GM18502 (cell line): ENCODE measurements around the gene TRMT44.
"Not testable (repeated sequence)": the region's sequence is repeated elsewhere in the genome, so short reads cannot be mapped to it uniquely, and the experiment has no call there.

Experiments
- ATAC-seq: cut with Tn5 transposase; IDR thresholded peaks from one replicate; pipeline ENCODE4 v1.9.1; 2021; ENCODE audit warnings: mild to moderate bottlenecking; ENCODE audit not compliant: unreplicated experiment, poor library complexity

TRMT44 gene

DNA sequence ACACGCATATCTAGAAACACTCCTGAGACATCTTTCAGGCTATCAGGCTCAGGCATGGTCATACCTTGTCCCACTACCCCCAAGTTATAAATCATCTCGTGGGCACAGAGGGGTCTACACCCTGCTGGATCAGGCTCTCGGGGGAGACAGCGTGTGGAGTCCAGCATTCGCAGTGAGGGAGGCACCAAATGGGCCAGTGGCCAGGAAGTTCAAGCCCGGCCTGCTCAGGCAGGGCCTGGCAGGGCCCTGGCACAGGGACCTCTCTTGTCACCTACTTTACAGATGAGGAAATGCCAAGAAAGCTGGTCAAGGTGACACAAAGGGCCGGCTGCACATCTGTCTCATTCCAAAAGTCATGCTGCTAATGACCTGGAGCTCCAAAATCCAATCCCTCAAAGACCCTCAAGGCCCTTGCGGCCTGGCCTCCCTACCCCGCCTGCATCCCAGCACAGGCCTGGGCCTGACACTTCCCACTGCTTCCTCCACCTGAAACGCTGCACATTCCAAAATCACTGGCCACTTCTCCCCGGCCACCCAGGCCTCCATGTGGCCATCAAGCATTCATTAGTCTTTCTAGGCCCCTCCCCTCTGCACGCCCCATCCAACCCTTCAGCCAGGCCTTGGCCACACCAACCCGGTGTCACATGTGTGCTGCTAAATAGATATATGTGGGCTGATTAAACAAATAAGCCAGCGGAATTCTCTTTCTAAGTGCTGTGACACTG lies 35.6 kb upstream of the TRMT44 start:
- ATAC-seq = no peak

DNA sequence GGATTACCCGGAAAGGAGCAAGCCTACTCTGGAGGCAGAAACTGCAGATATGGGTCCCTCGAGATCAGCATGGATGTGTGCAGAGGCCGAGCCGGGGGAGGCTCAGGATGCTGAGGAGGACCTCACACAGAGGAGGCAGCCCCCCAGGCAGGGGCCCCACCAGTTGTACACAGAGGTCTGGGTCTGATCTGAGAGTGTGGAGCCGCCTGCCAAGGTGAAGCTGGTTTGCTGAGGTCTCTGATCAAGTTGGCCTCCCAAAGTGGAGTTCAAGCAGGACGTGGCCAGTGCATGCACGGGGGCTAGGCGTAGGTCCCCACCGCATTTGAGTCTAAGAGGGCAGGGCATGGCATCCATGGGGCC lies 35.1 kb upstream of the TRMT44 start:
- ATAC-seq = no peak

- ATAC-seq = not testable (repeated sequence)
These were observed 33.7 kb upstream of the TRMT44 start for GRCh38 chr4:8406887-8407286.

DNA sequence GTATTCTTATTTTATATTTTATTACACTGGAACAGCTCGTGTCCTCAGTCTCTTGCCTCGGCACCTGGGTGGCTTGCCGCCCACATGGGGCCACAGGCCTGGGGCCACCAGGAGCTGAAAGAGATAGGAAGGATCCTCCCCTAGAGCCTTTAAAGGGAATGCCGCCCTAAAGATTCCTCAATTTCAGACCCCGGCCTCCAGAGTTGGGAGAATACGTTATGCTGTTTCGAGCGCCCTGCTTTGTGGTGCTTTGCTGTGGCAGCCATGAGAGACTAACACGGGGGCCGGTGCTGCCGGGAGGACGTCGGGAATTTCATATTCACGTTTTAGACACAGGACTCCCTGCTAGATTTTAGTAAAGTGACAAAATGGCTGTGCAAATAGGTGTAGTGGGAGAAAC lies 33.3 kb upstream of the TRMT44 start:
- ATAC-seq = no peak

DNA sequence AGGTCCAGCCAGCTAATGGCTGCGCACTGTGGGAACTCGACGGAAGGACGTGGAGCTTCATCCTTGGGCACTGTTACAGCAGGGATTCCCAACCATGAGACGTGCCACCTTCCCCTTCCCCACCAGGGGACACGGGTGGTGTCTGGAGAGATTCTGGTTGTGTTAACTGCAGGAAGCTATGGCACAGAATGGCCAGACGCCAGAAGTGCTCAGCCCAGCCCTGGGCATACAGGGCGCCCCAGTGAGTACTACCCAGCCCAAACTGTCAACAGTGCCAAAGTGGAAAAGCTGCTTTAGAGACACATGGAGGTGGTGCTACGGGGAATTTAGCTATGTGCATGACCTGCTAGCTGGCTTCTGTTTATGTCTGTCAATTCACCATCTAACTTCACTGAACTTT lies 32.8 kb upstream of the TRMT44 start:
- no peak for ATAC-seq

GRCh38 chr4:8409264-8410065 lies 31.1 kb upstream of the TRMT44 start:
- no peak for ATAC-seq

DNA sequence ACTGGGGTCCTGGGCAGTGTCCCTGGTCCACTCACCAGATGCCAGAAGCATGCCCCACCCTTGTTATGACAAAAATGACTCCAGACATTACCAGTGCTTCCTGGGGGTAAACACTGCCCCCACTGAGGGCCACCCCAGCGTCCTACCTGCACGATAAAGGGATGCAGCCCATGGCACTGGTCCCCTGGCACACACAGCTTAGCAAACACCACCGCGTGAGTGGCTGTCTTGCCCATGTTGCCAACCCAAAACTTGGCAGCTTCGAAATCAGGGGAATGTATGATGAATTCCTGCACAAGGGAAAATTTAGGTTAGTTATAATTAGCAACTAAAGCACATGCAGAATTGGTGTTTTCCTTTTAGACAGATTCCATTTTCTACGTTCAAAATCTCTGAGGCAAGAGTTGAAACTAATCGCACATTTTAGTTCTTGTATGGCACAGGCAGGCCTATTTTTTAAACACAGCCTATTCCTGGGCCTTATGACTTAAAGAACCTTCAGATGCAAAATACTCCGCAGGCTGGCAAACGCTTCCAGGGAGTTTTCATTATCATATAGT lies 30.4 kb upstream of the TRMT44 start:
- ATAC-seq = no peak

DNA sequence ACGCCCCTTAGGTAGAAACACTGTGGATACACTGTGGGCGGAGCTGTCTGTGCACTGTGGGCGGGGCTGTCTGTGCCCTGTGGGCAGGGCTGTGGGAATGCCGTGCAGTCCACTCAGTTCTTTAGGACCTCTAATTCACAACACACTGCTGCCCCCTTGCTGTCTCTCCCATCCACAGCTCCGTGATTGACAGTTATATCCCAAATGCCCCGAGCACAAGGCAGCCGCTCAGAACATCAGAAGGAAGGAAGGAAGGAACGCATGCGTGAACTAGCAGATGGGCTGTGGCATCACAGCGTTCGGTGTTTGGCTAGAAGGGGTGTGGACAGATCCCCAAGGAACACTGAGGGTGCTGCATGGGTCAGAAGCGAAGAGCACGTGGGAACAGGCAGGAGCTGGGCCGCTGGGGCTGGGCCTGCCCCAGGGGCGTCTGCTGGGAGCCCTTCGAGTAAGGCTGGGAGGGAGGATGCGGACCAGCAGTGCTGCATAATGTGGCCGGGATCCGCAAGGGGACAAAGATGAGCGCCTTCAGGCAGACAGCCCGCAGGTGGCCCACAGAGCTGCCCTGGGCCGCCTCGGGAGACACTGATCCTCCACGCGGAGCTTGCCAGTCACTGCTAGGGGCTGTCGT lies 29.8 kb upstream of the TRMT44 start:
- no peak for ATAC-seq

GRCh38 chr4:8411351-8412180 lies 29.0 kb upstream of the TRMT44 start:
- no peak for ATAC-seq

DNA sequence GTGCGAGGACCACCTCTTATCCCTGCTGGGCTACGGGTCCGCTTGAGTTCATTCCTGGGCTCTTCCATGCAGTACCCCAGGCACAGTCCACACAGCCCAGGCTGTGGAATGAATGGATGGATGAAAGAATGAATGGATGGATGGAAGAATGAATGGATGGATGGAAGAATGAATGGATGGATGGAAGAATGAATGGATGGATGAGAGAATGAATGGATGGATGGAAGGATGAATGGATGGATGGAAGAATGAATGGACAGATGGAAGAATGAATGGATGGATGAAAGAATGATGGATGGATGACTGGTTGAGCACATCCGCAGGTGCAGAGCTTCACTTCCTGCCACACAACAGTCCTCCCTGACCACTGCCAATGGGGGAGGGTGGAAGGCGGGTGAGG lies 28.3 kb upstream of the TRMT44 start:
- no peak for ATAC-seq

DNA sequence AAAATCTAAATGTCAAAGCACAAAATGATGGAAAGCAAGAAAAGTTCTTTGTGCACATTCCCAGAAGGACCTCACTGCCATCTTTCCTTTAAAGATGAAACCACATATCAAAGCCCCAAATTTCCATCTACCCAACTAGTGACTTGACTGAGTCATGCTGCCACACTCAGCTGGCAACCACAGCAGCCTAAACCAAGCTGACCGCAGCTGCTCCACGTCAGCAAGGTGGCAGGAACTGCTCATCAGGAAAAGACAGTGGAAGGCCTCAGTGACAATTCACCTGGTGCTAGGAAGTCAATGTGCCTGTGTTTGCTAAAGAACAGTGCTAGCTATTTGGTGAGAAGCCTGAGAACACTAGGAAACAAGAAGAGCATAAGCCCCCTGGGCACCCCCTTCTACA lies 26.2 kb upstream of the TRMT44 start:
- no peak for ATAC-seq

GRCh38 chr4:8417071-8417614 lies 23.4 kb upstream of the TRMT44 start:
- no peak for ATAC-seq

DNA sequence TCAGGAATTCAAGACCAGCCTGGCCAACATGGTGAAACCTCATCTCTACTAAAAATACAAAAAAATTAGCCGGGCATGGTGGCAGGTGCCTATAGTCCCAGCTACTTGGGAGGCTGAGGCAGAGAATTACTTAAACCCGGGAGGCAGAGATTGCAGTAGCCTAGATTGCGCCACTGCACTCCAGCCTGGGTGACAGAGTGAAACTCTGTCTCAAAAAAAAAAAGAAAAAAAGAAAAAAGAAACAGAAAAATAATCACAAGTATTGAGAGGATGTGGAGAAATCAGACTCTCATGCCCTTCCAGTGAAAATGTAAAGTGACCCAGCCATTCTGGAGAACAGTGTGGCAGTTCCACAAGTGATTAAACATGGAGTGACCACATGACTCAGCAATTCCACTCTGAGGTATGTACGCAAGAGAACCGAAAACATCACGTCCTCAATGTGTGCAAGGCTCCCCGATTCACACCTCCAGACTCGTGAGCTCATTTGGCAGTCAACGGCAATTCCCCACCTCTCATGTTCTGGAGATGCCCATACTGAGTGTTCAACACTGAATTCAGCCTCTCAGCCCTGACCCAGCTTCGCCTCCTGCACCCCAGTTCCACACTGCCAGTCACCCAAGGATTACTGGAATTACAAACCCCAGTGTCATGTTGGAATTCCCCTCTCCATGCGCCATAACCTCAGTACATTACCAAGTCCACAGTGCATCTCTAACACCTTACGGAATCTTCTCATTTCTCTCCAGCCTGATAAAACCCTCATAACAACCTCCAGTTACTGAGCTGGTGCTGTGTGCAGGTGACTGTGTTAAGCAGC lies 21.1 kb upstream of the TRMT44 start:
- peak; percentile 91 for ATAC-seq

- not testable (repeated sequence) for ATAC-seq
These were observed 20.4 kb upstream of the TRMT44 start for GRCh38 chr4:8420151-8420550.

GRCh38 chr4:8422327-8422726 lies 18.2 kb upstream of the TRMT44 start:
- ATAC-seq = no peak

GRCh38 chr4:8422786-8423185 lies 17.8 kb upstream of the TRMT44 start:
- no peak for ATAC-seq

- no peak for ATAC-seq
These were observed 13.3 kb upstream of the TRMT44 start for GRCh38 chr4:8427262-8427661.

DNA sequence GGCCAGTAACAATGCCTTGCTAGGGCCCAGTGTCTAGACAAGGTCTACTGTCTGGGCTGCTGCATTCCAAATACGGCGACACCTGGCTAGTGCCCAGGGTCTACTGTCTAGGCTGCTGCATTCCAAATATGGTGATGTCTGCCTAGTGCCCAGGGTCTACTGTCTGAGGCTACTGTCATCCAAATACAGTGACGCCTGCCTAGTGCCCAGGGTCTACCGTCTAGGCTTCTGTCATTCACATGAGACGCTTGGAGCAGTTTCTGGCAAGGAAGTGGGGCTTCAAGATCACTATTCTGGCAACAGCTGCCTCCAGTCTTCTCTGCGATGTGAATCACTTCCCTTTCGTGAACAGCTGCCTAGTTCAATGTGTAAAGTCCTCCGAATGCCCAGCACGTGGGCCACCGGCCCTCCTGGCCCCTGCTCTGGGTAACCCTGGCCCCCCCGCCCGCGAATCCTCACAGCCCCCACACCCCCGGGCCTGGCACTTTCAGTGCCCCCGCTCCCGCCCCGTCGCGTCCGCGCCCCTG lies 12.8 kb upstream of the TRMT44 start:
- peak; percentile 54 for ATAC-seq
